Measurements from ENCODE around the gene TMEM88.

- TF ChIP-seq POLR2A (IDR thresholded peaks at IDR 0.05): no peak
- no peak for TF ChIP-seq CTCF (IDR thresholded peaks at IDR 0.05)
Observed at GRCh38 chr17:7846063-7846735, 8.7 kb upstream of the TMEM88 start.

Data from esophagus squamous epithelium (tissue), 4 donors.